GM19099 (cell line): ENCODE data around the gene TSPEAR.

Experiments used
- POLR2A ChIP-seq: IDR thresholded peaks from 3 replicates; pipeline ENCODE4 v1.6.1; 2011; ENCODE audit warnings: low read depth; ENCODE audit not compliant: insufficient read length; ENCODE audit errors: extremely low read depth

The TSPEAR gene

GRCh38 chr21:44711327-44712202, at the start of gene TSPEAR:
TSPEAR (minus strand) TSS chr21:44711572; CDS start chr21:44711514, 58 bp downstream.
- no peak for TF ChIP-seq POLR2A

- TF ChIP-seq POLR2A, result no peak
Measured at GRCh38 chr21:44760376-44760775, 49.0 kb upstream of the TSPEAR start.

GRCh38 chr21:44759628-44760285, 48.4 kb upstream of the TSPEAR start:
- no peak for TF ChIP-seq POLR2A

- no peak for TF ChIP-seq POLR2A
Measured at GRCh38 chr21:44758781-44759627, 47.6 kb upstream of the TSPEAR start.

GRCh38 chr21:44758141-44758561, 46.8 kb upstream of the TSPEAR start:
- TF ChIP-seq POLR2A, result no peak

GRCh38 chr21:44757731-44758130, 46.4 kb upstream of the TSPEAR start:
- no peak for TF ChIP-seq POLR2A

- TF ChIP-seq POLR2A, result no peak
Measured at GRCh38 chr21:44756423-44757185, 45.2 kb upstream of the TSPEAR start.

- TF ChIP-seq POLR2A, result no peak
Measured at GRCh38 chr21:44755227-44755626, 43.9 kb upstream of the TSPEAR start.

- TF ChIP-seq POLR2A, result no peak
Measured at GRCh38 chr21:44753357-44753756, 42.0 kb upstream of the TSPEAR start.

- no peak for TF ChIP-seq POLR2A
Measured at GRCh38 chr21:44752671-44753235, 41.4 kb upstream of the TSPEAR start.

- no peak for TF ChIP-seq POLR2A
Measured at GRCh38 chr21:44751799-44752636, 40.6 kb upstream of the TSPEAR start.

- no peak for TF ChIP-seq POLR2A
Measured at GRCh38 chr21:44751186-44751798, 39.9 kb upstream of the TSPEAR start.

- TF ChIP-seq POLR2A, result no peak
Measured at GRCh38 chr21:44750675-44751025, 39.3 kb upstream of the TSPEAR start.
